ENCODE data around the gene GAA.

The GAA gene

GRCh38 chr17:80109713-80110446 is 8.5 kb downstream of the GAA start:
- Histone ChIP-seq H3K36me3 (ENCODE audit: insufficient read depth, low read length) (no peaks in the 10 kb centered on the region), H3K4me3 (no peak overlapping the region), H3K9me3 (ENCODE audit: low read depth, low read length) (no peaks in the 10 kb centered on the region), H3K27ac (no peak overlapping the region), H3K9ac (ENCODE audit: insufficient read length) (no peak overlapping the region)
- DNase-seq (ENCODE audit: low read depth, low spot score), result no peak
- TF ChIP-seq EZH2 (IDR thresholded peaks at IDR 0.05), result no peak
- TF ChIP-seq POLR2AphosphoS5 (IDR thresholded peaks at IDR 0.05; ENCODE audit: borderline replicate concordance, low read depth, low read length), result no peak
- no peak for TF ChIP-seq FOXP2 (optimal IDR thresholded peaks at IDR 0.05; ENCODE audit: control extremely low read depth, extremely low read length, insufficient read depth)

DNA sequence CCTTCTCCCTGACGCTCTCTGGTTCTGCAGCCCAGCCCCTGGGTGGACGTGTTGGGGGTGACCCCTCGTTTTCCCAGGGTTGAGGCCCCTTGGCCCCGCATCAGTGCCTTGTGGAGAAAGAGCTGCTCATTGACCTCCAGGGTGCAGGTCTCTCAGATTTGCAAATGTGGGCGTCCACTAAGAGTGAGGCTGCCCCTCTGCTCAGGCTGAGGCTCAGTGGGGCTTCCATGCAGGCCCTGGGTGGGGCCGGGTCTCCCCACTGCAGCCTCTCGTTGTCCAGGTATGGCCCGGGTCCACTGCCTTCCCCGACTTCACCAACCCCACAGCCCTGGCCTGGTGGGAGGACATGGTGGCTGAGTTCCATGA is 9.0 kb downstream of the GAA start:
- TF ChIP-seq EZH2 (IDR thresholded peaks at IDR 0.05) (no peak), FOXP2 (optimal IDR thresholded peaks at IDR 0.05; ENCODE audit: control extremely low read depth, extremely low read length, insufficient read depth) (no peak), POLR2AphosphoS5 (IDR thresholded peaks at IDR 0.05; ENCODE audit: borderline replicate concordance, low read depth, low read length) (no peak)
- Histone ChIP-seq H3K9me3 (ENCODE audit: low read depth, low read length) (no peaks in the 10 kb centered on the region), H3K4me3 (no peak overlapping the region), H3K9ac (ENCODE audit: insufficient read length) (no peak overlapping the region), H3K27ac (no peak overlapping the region), H3K36me3 (ENCODE audit: insufficient read depth, low read length) (no peaks in the 10 kb centered on the region)
- no peak for DNase-seq (ENCODE audit: low read depth, low spot score)

DNA sequence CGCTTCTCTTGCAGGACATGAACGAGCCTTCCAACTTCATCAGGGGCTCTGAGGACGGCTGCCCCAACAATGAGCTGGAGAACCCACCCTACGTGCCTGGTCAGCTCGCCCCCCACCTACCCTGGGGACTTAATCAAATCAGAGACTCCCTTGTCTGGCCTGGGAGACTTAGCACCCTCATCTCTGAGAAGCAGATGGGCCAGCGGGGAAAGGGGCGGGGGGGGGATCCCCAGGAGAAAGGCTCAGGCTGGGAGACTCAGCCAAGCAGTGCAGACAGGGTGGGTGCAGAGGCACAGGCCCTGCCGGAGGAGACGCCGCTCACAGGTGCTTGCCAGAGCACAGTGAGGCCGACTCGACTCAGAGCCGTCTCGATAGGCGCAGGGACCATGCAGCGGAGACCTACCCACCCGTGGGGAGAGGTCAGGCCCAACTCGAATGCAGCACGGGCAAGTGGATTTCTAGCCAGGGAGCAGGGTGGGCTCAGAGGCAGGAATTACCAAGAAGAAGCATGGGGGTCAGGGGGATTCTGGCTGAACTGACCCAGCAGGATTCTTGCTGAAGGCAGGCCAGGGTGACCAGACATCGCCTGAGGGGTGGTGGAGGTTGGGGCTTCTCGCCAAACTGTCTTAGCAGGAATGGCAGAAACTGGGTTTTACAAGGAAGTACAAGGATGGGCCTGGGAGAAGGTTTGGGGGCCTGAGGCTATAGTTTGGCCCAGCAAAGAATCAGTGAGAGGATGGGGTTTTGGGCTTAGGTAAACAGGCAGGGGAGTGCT is 9.7 kb downstream of the GAA start:
- Histone ChIP-seq H3K27ac (no peak overlapping the region), H3K9me3 (ENCODE audit: low read depth, low read length) (no peaks in the 10 kb centered on the region), H3K9ac (ENCODE audit: insufficient read length) (no peak overlapping the region), H3K4me3 (no peak overlapping the region), H3K36me3 (ENCODE audit: insufficient read depth, low read length) (no peaks in the 10 kb centered on the region)
- no peak for DNase-seq (ENCODE audit: low read depth, low spot score)
- TF ChIP-seq FOXP2 (optimal IDR thresholded peaks at IDR 0.05; ENCODE audit: control extremely low read depth, extremely low read length, insufficient read depth), result no peak
- no peak for TF ChIP-seq EZH2 (IDR thresholded peaks at IDR 0.05)
- no peak for TF ChIP-seq POLR2AphosphoS5 (IDR thresholded peaks at IDR 0.05; ENCODE audit: borderline replicate concordance, low read depth, low read length)

- no peaks in the 10 kb centered on the region for H3K9me3 ChIP-seq (ENCODE audit: low read depth, low read length)
- TF ChIP-seq POLR2AphosphoS5 (IDR thresholded peaks at IDR 0.05; ENCODE audit: borderline replicate concordance, low read depth, low read length) (no peak), EZH2 (IDR thresholded peaks at IDR 0.05) (no peak), FOXP2 (optimal IDR thresholded peaks at IDR 0.05; ENCODE audit: control extremely low read depth, extremely low read length, insufficient read depth) (no peak)
- H3K4me3 ChIP-seq, result no peak overlapping the region
- no peaks in the 10 kb centered on the region for H3K36me3 ChIP-seq (ENCODE audit: insufficient read depth, low read length)
- no peak overlapping the region for H3K27ac ChIP-seq
- no peak for DNase-seq (ENCODE audit: low read depth, low spot score)
- no peak overlapping the region for H3K9ac ChIP-seq (ENCODE audit: insufficient read length)
These were observed 10.5 kb downstream of the GAA start for GRCh38 chr17:80111702-80112470.

GRCh38 chr17:80112471-80113032 is 11.2 kb downstream of the GAA start:
- DNase-seq (ENCODE audit: low read depth, low spot score), result no peak
- Histone ChIP-seq H3K9ac (ENCODE audit: insufficient read length) (no peak overlapping the region), H3K9me3 (ENCODE audit: low read depth, low read length) (no peaks in the 10 kb centered on the region), H3K4me3 (no peak overlapping the region), H3K36me3 (ENCODE audit: insufficient read depth, low read length) (no peaks in the 10 kb centered on the region), H3K27ac (no peak overlapping the region)
- TF ChIP-seq FOXP2 (optimal IDR thresholded peaks at IDR 0.05; ENCODE audit: control extremely low read depth, extremely low read length, insufficient read depth), result no peak
- no peak for TF ChIP-seq POLR2AphosphoS5 (IDR thresholded peaks at IDR 0.05; ENCODE audit: borderline replicate concordance, low read depth, low read length)
- no peak for TF ChIP-seq EZH2 (IDR thresholded peaks at IDR 0.05)

- Histone ChIP-seq H3K9ac (ENCODE audit: insufficient read length) (no peak overlapping the region), H3K9me3 (ENCODE audit: low read depth, low read length) (no peaks in the 10 kb centered on the region), H3K4me3 (no peak overlapping the region), H3K27ac (no peak overlapping the region), H3K36me3 (ENCODE audit: insufficient read depth, low read length) (no peaks in the 10 kb centered on the region)
- TF ChIP-seq POLR2AphosphoS5 (IDR thresholded peaks at IDR 0.05; ENCODE audit: borderline replicate concordance, low read depth, low read length) (no peak), FOXP2 (optimal IDR thresholded peaks at IDR 0.05; ENCODE audit: control extremely low read depth, extremely low read length, insufficient read depth) (no peak), EZH2 (IDR thresholded peaks at IDR 0.05) (no peak)
- no peak for DNase-seq (ENCODE audit: low read depth, low spot score)
These were observed 11.7 kb downstream of the GAA start for GRCh38 chr17:80113033-80113484.

DNA sequence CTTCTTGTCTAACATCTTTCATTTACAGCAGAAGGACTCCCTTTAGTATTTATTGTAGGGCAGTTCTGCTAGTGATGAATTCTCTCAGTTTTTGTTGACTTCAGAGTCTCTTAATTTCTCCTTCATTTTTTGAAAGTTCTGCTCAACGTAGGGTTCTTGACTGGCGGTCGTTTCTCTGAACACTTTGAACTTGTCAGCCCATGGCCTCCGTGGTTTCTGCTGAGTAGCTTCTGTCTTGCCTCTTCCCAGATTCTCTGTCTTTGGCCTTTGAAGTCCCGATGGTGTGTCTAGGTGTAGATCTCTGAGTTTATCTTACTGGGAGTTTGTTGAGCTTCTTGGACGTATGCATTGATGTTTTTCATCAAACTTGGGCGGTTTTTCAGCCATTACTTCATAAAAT is 13.4 kb downstream of the GAA start:
- TF ChIP-seq POLR2AphosphoS5 (IDR thresholded peaks at IDR 0.05; ENCODE audit: borderline replicate concordance, low read depth, low read length), result no peak
- TF ChIP-seq EZH2 (IDR thresholded peaks at IDR 0.05), result no peak
- TF ChIP-seq FOXP2 (optimal IDR thresholded peaks at IDR 0.05; ENCODE audit: control extremely low read depth, extremely low read length, insufficient read depth), result no peak
- no peak for DNase-seq (ENCODE audit: low read depth, low spot score)
- no peak overlapping the region for H3K27ac ChIP-seq
- H3K36me3 ChIP-seq (ENCODE audit: insufficient read depth, low read length), result no peaks in the 10 kb centered on the region
- H3K4me3 ChIP-seq, result no peak overlapping the region
- H3K9ac ChIP-seq (ENCODE audit: insufficient read length), result no peak overlapping the region
- no peaks in the 10 kb centered on the region for H3K9me3 ChIP-seq (ENCODE audit: low read depth, low read length)

DNA sequence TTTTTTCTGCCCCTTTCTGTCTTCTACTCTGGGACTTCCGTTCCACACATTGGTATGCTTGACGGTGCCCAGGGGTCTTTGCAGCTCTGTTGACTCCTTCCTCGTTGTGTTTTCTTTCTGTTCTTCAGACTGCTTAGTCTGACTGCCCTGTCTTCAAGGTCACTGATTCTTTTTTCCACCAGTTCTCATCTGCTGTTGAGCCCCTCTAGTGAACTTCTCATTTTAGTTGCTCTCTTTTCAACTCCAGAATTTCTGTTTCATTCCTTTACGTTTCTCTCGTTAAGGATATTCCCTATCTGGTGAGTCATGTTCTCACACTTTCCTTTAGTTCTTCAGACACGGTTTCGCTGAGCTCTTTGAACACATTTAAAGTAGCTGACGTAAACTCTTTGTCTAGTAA is 13.8 kb downstream of the GAA start:
- no peaks in the 10 kb centered on the region for H3K9me3 ChIP-seq (ENCODE audit: low read depth, low read length)
- TF ChIP-seq FOXP2 (optimal IDR thresholded peaks at IDR 0.05; ENCODE audit: control extremely low read depth, extremely low read length, insufficient read depth) (no peak), POLR2AphosphoS5 (IDR thresholded peaks at IDR 0.05; ENCODE audit: borderline replicate concordance, low read depth, low read length) (no peak), EZH2 (IDR thresholded peaks at IDR 0.05) (no peak)
- H3K27ac ChIP-seq, result no peak overlapping the region
- H3K9ac ChIP-seq (ENCODE audit: insufficient read length), result no peak overlapping the region
- H3K4me3 ChIP-seq, result no peak overlapping the region
- no peaks in the 10 kb centered on the region for H3K36me3 ChIP-seq (ENCODE audit: insufficient read depth, low read length)
- no peak for DNase-seq (ENCODE audit: low read depth, low spot score)
